DOHH2 (cell line): ENCODE results near the gene IGSF9.
"Not testable (repeated sequence)": the region's sequence is repeated elsewhere in the genome, so short reads cannot be mapped to it uniquely, and the experiment has no call there.

Experiments
- H3F3A ChIP-seq: fragments of 200-600 bp; sonication (generic), shearing (Covaris generic); 2 replicates; pipeline ENCODE4 v1.6.0; 2016; ENCODE audit warnings: antibody characterized with exemption, mild to moderate bottlenecking; ENCODE audit not compliant: control insufficient read depth, insufficient read depth
- H3K27ac ChIP-seq: fragments of 200-600 bp; sonication (generic); 2 replicates; pipeline ENCODE4 v1.5.1; 2014; ENCODE audit warnings: low read depth, mild to moderate bottlenecking, low read length, moderate library complexity
- H3K27me3 ChIP-seq: fragments of 200-600 bp; sonication (generic); 2 replicates; pipeline ENCODE4 v1.6.1; 2014; ENCODE audit warnings: mild to moderate bottlenecking, low read length, mixed read lengths; ENCODE audit not compliant: control insufficient read depth
- H3K36me3 ChIP-seq: fragments of 200-600 bp; sonication (generic); 2 replicates; pipeline ENCODE4 v1.6.1; 2014; ENCODE audit warnings: mild to moderate bottlenecking, low read length, moderate library complexity, mixed read lengths; ENCODE audit not compliant: control insufficient read depth
- H3K4me1 ChIP-seq: fragments of 200-600 bp; sonication (generic); 2 replicates; pipeline ENCODE4 v1.6.1; 2014; ENCODE audit warnings: mild to moderate bottlenecking, low read length, mixed read lengths; ENCODE audit not compliant: control insufficient read depth
- H3K4me2 ChIP-seq: fragments of 200-600 bp; sonication (generic); 2 replicates; pipeline ENCODE4 v1.6.0; 2014; ENCODE audit warnings: mild to moderate bottlenecking, low read length, moderate library complexity
- H3K4me3 ChIP-seq: fragments of 200-600 bp; sonication (generic); 2 replicates; pipeline ENCODE4 v1.5.1; 2014; ENCODE audit warnings: mild to moderate bottlenecking, low read length, mixed read lengths
- H3K79me2 ChIP-seq: fragments of 200-600 bp; sonication (generic); 2 replicates; pipeline ENCODE4 v1.6.1; 2014; ENCODE audit warnings: mild to moderate bottlenecking, low read length, mixed read lengths; ENCODE audit not compliant: control insufficient read depth
- H3K9me2 ChIP-seq: fragments of 200-600 bp; sonication (generic); replicated peaks from 2 replicates; pipeline ENCODE4 v1.6.1; 2014; ENCODE audit warnings: mild to moderate bottlenecking, low read length, mixed read lengths; ENCODE audit not compliant: control insufficient read depth
- H3K9me3 ChIP-seq: fragments of 200-600 bp; sonication (generic); 2 replicates; pipeline ENCODE4 v1.6.1; 2014; ENCODE audit warnings: antibody characterized with exemption, low read length, mixed read lengths; ENCODE audit not compliant: control insufficient read depth, insufficient read depth
- H4K20me1 ChIP-seq: fragments of 200-600 bp; sonication (generic); 2 replicates; pipeline ENCODE4 v1.6.0; 2014; ENCODE audit warnings: low read depth, mild to moderate bottlenecking, antibody characterized with exemption, low read length, moderate library complexity; ENCODE audit not compliant: control insufficient read depth, insufficient read depth
- CTCF ChIP-seq: fragments of 200-600 bp; sonication (generic); IDR thresholded peaks from one replicate; pipeline ENCODE4 v1.5.1; 2014; ENCODE audit warnings: antibody characterized with exemption, mild to moderate bottlenecking, low read depth, low read length; ENCODE audit not compliant: poor library complexity, severe bottlenecking
- EZH2phosphoT487 ChIP-seq: fragments of 200-600 bp; sonication (generic); IDR thresholded peaks from 2 replicates; pipeline ENCODE4 v1.6.1; 2017; ENCODE audit warnings: borderline replicate concordance, mild to moderate bottlenecking, antibody characterized with exemption, low read length, moderate library complexity, mixed read lengths

Gene IGSF9

GRCh38 chr1:159900086-159900680, 45.2 kb downstream of the IGSF9 start, which contains the start of gene CFAP45:
Gene CFAP45, minus strand, starts transcription at chr1:159900165. Its CDS starts 67 bp downstream, at chr1:159900098.
- Histone ChIP-seq H3K4me1 (no peaks in the 10 kb centered on the region), H4K20me1 (no peaks in the 10 kb centered on the region), H3K9me2 (no peaks in the 10 kb centered on the region), H3K4me2 (no peak within 1 kb of the TSS), H3K9me3 (no peaks in the 10 kb centered on the region), H3F3A (no peaks in the 10 kb centered on the region), H3K36me3 (no peaks in the 10 kb centered on the region), H3K4me3 (no peak within 1 kb of the TSS), H3K79me2 (no peaks in the 10 kb centered on the region), H3K27ac (no peak within 1 kb of the TSS), H3K27me3 (no peaks in the 10 kb centered on the region; the same call in 1 of the 2 replicates)
- no peak for TF ChIP-seq EZH2phosphoT487
- TF ChIP-seq CTCF = no peak

GRCh38 chr1:159899634-159900033, 45.8 kb downstream of the IGSF9 start:
- not testable (repeated sequence) for H3K4me1 ChIP-seq, H3K4me3 ChIP-seq

GRCh38 chr1:159898527-159898926, 46.9 kb downstream of the IGSF9 start:
- no peaks in the 10 kb centered on the region for H3K79me2 ChIP-seq
- TF ChIP-seq CTCF (no peak), EZH2phosphoT487 (no peak)
- no peaks in the 10 kb centered on the region for H4K20me1 ChIP-seq
- H3K9me3 ChIP-seq = no peaks in the 10 kb centered on the region
- no peaks in the 10 kb centered on the region for H3F3A ChIP-seq
- no peak overlapping the region for H3K4me3 ChIP-seq
- H3K9me2 ChIP-seq = no peaks in the 10 kb centered on the region
- no peaks in the 10 kb centered on the region; the same call in 1 of the 2 replicates for H3K27me3 ChIP-seq
- H3K4me1 ChIP-seq = no peaks in the 10 kb centered on the region
- H3K27ac ChIP-seq = no peak overlapping the region
- H3K36me3 ChIP-seq = no peaks in the 10 kb centered on the region
- no peak overlapping the region for H3K4me2 ChIP-seq

More at GRCh38 chr1:159899634-159900033, 45.8 kb downstream of the IGSF9 start:
- H3K79me2 ChIP-seq, H3K36me3 ChIP-seq, H3K27me3 ChIP-seq, H3K9me2 ChIP-seq, H3K9me3 ChIP-seq, H3F3A ChIP-seq, H4K20me1 ChIP-seq, H3K4me2 ChIP-seq, H3K27ac ChIP-seq: not testable (repeated sequence)

- Histone ChIP-seq H3K4me1 (no peaks in the 10 kb centered on the region), H3K9me2 (no peaks in the 10 kb centered on the region), H3K4me3 (no peak overlapping the region), H3K9me3 (no peaks in the 10 kb centered on the region), H3F3A (no peaks in the 10 kb centered on the region), H4K20me1 (no peaks in the 10 kb centered on the region), H3K79me2 (no peaks in the 10 kb centered on the region), H3K4me2 (no peak overlapping the region), H3K27me3 (no peaks in the 10 kb centered on the region; the same call in 1 of the 2 replicates), H3K27ac (no peak overlapping the region), H3K36me3 (no peaks in the 10 kb centered on the region)
- TF ChIP-seq CTCF (no peak), EZH2phosphoT487 (no peak)
Observed at GRCh38 chr1:159897962-159898361, 47.5 kb downstream of the IGSF9 start.
